C4-2B (cell line): Measurements from ENCODE around the gene NUSAP1.
A peak's percentile ranks its signal among the peaks of the same experiment; 100 is the strongest.

Experiments
- ZFX ChIP-seq: fragments of 450-650 bp; IDR thresholded peaks from 2 replicates; pipeline ENCODE4 v1.6.1; 2017
- TF ChIP-seq, protein P1 (sequence below): fragments of 450-650 bp; conservative IDR thresholded peaks from 2 replicates; pipeline ENCODE4 v1.5.1; 2017; ENCODE audit warnings: mild to moderate bottlenecking

- TF ChIP-seq, protein P1, sequence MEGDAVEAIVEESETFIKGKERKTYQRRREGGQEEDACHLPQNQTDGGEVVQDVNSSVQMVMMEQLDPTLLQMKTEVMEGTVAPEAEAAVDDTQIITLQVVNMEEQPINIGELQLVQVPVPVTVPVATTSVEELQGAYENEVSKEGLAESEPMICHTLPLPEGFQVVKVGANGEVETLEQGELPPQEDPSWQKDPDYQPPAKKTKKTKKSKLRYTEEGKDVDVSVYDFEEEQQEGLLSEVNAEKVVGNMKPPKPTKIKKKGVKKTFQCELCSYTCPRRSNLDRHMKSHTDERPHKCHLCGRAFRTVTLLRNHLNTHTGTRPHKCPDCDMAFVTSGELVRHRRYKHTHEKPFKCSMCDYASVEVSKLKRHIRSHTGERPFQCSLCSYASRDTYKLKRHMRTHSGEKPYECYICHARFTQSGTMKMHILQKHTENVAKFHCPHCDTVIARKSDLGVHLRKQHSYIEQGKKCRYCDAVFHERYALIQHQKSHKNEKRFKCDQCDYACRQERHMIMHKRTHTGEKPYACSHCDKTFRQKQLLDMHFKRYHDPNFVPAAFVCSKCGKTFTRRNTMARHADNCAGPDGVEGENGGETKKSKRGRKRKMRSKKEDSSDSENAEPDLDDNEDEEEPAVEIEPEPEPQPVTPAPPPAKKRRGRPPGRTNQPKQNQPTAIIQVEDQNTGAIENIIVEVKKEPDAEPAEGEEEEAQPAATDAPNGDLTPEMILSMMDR: no peak
- peak; percentile 95 for TF ChIP-seq ZFX
Measured at GRCh38 chr15:41416742-41417417, 84.2 kb downstream of the NUSAP1 start, which contains the start of gene RTF1.
